Spinal cord (tissue), 10 donors: ENCODE results near the gene SRRD. TPM values are rescaled to one million over a fixed set of nuclear protein-coding genes. Genes with fewer than 3 reads are reported as not detected.
"Not testable (repeated sequence)": the region's sequence is repeated elsewhere in the genome, so short reads cannot be mapped to it uniquely, and the experiment has no call there.

Experiments
- DNase-seq, 6 donors: peaks; one replicate each; pipeline versions ENCODE4 v3.0.0 to v3.0.0-alpha.2; 2013 to 2015; ENCODE audit warnings: low spot score in 6 of 6, low read depth in 4 of 6
- H3K27ac ChIP-seq: one replicate; pipeline ENCODE4 v1.5.1; 2013; ENCODE audit warnings: low read depth, low read length, control low read depth
- H3K27me3 ChIP-seq: one replicate; pipeline ENCODE4 v1.6.1; 2013; ENCODE audit warnings: low read length; ENCODE audit not compliant: control insufficient read depth, insufficient read depth
- H3K36me3 ChIP-seq: one replicate; pipeline ENCODE4 v1.6.1; 2013; ENCODE audit warnings: low read length; ENCODE audit not compliant: control insufficient read depth, insufficient read depth
- H3K4me1 ChIP-seq: one replicate; pipeline ENCODE4 v1.6.1; 2013; ENCODE audit warnings: low read length; ENCODE audit not compliant: control insufficient read depth, insufficient read depth
- H3K4me3 ChIP-seq: one replicate; pipeline ENCODE4 v1.5.1; 2013; ENCODE audit warnings: low read depth, low read length, control low read depth
- H3K9me3 ChIP-seq: one replicate; pipeline ENCODE4 v1.6.1; 2013; ENCODE audit warnings: low read length; ENCODE audit not compliant: control insufficient read depth, insufficient read depth
- WGBS: methylation state at CpG from one replicate; pipeline ENCODE4 v1.1.5; 2013; ENCODE audit warnings: missing lambda C conversion rate; ENCODE audit not compliant: insufficient coverage; 5-methylcytosine and 5-hydroxymethylcytosine counted together
- polyA plus RNA-seq, 2 donors: library from polyadenylated mRNA; unstranded; fragments of 120-200 nt; gene quantifications; one replicate each; pipeline ENCODE4 v1.2.1, GENCODE V29; 2013; ENCODE audit not compliant: insufficient read length in 2 of 2
- total RNA-seq, 2 donors: library from RNA; depleted of rRNA in 1 of 2; stranded (reverse); fragments of 120-200 nt in 1 of 2; fragments of >200 nt in 1 of 2; gene quantifications; one replicate each; pipeline versions ENCODE4 v1.2.3 to v1.2.4, GENCODE V29; 2013 to 2014
- donor health status: healthy.

SRRD gene
- total and polyA plus RNA-seq, 4 donors = 16.6 to 32.1 (median 27.3) TPM

DNA sequence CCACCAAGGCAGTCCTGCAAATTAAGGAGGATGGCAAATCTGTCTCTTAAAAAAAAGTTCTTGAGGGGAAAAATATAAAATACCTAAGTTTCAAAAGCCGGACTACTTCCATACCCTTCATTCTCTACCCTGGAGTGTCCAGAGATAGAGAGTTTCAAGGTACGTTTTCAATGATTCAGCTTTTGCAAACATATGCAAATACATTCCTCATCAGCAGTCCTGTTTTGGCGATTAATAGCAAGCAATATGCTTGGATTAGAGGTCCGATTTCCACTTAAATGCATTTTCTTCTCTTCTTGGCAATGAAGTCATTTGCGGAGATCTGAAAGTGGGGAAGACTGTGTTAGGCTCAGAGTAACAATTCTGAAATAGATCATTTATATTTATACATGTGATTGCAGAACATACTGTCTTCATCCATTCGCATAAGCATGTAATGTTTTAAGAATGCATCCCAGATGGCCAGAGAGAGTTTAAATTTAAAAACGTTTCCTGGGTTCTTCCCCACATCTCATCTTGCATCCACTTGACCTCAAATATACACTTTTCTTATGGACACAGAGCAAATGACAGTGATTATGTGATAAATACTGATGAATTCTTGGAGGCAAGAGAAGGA is 42.4 kb downstream of the SRRD start:
- peak in 1 of 6 donors; percentile 41 for DNase-seq
- Histone ChIP-seq H3K36me3 (peaks cover 15% of the 10 kb centered on the region), H3K27me3 (no peaks in the 10 kb centered on the region), H3K9me3 (no peaks in the 10 kb centered on the region), H3K27ac (no peak overlapping the region), H3K4me1 (no peaks in the 10 kb centered on the region), H3K4me3 (no peak overlapping the region)
- no CpG with 5 or more reads among the region's 7 CpGs for WGBS

DNA sequence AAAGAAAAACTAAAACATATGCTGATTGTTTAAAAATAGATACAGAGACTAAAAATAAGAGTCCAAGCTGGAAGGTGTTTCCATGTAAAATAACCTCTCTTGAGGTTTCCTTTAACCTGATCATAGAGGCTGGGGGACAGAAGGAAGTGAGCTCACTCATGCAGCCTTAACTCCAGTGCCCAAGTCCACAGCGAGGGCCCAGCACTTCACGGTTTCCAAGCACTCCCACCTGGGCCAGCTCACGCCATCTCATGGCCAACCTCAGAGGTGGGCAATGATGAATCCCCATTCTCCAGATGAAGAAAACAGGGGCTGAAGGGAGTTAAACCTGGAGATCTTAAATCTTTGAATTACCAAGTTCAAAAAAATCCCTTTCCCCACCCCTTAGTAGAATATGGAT is 43.5 kb downstream of the SRRD start:
- Histone ChIP-seq H3K36me3 (peaks cover 21% of the 10 kb centered on the region), H3K4me3 (no peak overlapping the region), H3K9me3 (no peaks in the 10 kb centered on the region), H3K27me3 (no peaks in the 10 kb centered on the region), H3K4me1 (no peaks in the 10 kb centered on the region), H3K27ac (no peak overlapping the region)
- DNase-seq = no peak
- WGBS = no CpG with 5 or more reads among the region's 3 CpGs

DNA sequence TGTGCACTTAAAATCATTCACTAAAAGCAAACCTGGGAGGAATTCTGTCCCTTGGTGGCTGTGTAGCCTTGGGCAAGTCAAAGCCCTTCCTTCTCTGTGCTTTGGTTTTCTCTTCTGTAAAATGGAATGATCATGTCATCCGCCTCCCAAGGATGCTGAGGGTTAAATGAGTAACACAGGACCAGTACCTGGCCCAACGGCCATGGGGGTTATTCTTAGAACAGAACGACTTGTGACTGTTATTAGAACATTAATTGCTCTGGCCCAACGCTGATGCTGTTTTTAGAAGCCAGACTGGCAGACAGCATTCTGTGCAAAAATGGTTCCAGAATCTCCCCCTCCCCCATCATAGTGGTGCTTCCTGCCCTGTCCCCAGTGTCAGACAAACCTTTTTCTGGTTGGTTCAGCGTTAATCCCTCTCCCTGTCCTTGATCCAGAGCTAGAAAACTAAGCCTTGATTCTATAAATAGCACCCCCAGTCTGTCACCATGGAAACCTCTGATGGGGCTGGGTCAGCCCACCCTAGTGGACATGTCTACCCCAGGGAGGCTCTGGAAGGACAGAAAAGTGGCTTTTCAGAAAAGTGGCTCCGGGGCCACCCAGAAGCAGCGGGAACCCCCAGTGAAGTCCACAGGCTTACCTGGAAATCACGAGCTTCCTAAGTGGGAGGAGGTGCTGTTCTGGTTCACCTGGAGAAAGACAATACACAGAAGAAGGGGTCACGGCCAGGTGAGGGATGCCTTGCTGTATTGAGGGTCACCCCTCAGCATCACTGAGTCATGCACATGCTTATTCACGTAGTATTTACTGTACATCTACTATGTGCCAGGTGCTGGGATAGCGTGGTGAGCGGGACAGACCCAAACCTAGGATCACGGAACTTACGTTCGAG is 44.1 kb downstream of the SRRD start:
- H3K9me3 ChIP-seq = no peaks in the 10 kb centered on the region
- 81% methylated on average over 11 of the region's 15 CpGs for WGBS
- peaks cover 23% of the 10 kb centered on the region for H3K36me3 ChIP-seq
- no peak overlapping the region for H3K4me3 ChIP-seq
- H3K4me1 ChIP-seq = no peaks in the 10 kb centered on the region
- no peak for DNase-seq
- no peak overlapping the region for H3K27ac ChIP-seq
- H3K27me3 ChIP-seq = no peaks in the 10 kb centered on the region

DNA sequence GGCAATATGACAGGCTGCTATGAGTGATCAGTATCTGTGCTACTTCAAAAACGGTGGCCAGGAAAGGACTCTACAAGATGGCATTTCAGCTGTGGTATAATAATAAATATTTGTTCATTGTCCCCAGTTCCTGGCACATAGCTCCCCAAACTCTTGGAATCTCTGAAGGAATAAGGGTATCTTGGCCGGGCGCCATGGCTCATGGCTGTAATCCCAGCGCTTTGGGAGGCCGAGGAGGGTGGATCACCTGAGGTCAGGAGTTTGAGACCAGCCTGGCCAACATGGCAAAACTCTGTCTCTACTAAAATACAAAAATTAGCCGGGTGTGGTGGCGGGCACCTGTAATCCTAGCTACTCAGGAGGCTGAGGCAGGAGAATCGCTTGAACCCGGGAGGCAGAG is 44.8 kb downstream of the SRRD start:
- 70% methylated on average over 5 of the region's 9 CpGs for whole genome bisulfite sequencing
- peaks cover 23% of the 10 kb centered on the region for H3K36me3 ChIP-seq
- H3K4me3 ChIP-seq, H3K27me3 ChIP-seq, H3K4me1 ChIP-seq, DNase-seq, H3K9me3 ChIP-seq, H3K27ac ChIP-seq: not testable (repeated sequence)

DNA sequence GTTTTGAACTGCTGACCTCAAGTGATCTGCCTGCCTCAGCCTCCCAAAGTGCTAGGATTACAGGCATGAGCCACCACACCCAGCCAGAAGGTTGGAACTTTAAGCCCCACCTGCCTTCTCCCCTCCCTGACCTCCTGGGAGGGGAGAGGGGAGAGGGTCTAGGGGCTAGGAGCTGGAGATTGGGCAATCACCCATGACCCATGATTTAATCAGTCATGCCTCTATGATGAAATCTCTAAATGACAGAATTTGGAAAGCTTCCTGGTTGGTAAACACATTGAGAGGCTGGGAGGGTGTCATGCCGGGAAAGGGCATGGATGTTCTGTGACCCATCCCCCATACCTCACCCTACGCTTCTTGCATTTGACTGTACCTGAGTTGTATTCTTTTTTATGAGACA is 45.7 kb downstream of the SRRD start:
- H3K4me3 ChIP-seq = no peak overlapping the region
- WGBS = no CpG with 5 or more reads among the region's 2 CpGs
- peaks cover 24% of the 10 kb centered on the region for H3K36me3 ChIP-seq
- H3K9me3 ChIP-seq = no peaks in the 10 kb centered on the region
- no peaks in the 10 kb centered on the region for H3K4me1 ChIP-seq
- no peak overlapping the region for H3K27ac ChIP-seq
- DNase-seq = no peak
- H3K27me3 ChIP-seq = no peaks in the 10 kb centered on the region

DNA sequence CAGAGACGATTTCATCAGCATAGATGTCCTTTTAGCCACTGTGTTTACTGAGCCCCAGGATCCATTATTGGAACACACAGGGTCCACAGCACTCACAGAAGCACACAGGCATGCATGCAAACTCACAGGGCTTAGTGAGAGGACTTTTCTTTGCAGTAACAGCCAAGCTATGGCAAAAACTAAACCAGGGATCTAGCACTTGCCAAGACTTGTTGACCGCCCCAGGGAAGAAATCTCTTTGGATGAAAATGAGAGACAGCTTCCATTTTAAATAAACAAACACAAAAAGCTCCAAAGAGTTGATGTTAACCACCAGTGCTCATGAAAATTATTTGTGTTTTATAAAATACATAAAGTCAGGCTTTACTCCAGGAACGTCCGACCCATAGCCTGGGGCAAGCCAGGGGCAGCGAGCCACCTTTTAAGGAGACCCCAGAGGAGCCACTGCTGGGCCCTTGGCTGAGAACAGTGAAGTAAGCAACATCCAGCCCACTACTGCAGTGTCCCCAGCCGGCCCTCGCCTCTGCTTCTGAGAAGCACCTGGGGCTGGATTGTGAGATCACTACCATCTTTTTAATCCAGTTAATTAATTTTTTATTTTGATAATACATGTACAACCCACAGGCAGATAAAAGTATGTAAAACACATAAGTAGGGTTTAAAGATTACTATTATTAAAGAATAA is 50.6 kb downstream of the SRRD start:
- no peak for DNase-seq
- no peak overlapping the region for H3K27ac ChIP-seq
- no peaks in the 10 kb centered on the region for H3K4me1 ChIP-seq
- no peak overlapping the region for H3K4me3 ChIP-seq
- no peaks in the 10 kb centered on the region for H3K27me3 ChIP-seq
- 85% methylated on average over 4 of the region's 7 CpGs for WGBS
- peaks cover 27% of the 10 kb centered on the region for H3K36me3 ChIP-seq
- H3K9me3 ChIP-seq = no peaks in the 10 kb centered on the region

DNA sequence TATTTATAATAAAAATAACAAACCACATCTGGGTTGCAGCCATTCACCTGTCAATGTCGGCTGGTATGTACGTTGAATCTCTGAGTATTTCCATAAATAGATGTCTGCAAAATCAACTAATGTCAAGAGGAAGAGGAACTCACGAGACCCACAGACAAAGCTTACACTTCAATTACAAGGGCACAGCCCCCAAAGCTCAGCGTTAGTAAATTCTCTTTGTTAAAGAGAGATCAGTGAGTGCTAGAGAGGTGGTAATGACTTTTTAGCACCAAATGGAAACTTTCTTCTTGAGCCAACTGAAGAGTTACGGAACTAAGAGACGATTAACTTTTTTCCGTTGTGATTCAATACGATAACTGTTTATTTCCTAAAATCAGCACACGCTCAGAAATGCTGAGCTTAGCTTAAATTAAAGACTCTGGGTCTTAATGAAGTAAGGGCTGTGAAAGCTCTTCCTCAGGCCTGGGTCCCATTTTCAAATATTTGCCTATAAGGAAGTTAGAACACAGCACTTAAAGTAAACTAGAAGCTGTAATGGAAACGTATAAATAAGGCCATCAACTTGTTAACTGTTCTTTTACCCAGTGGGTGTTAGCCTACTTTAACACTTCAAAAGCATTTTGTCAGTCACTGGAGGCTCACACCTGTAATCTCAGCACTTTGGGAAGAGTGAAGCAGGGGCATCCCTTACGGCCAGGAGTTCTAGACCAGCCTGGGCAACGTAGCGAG is 51.4 kb downstream of the SRRD start:
- H3K27ac ChIP-seq = no peak overlapping the region
- H3K4me1 ChIP-seq = no peaks in the 10 kb centered on the region
- DNase-seq = no peak
- H3K27me3 ChIP-seq = no peaks in the 10 kb centered on the region
- WGBS = no CpG with 5 or more reads among the region's 13 CpGs
- no peak overlapping the region for H3K4me3 ChIP-seq
- H3K9me3 ChIP-seq = no peaks in the 10 kb centered on the region
- H3K36me3 ChIP-seq = peaks cover 26% of the 10 kb centered on the region

DNA sequence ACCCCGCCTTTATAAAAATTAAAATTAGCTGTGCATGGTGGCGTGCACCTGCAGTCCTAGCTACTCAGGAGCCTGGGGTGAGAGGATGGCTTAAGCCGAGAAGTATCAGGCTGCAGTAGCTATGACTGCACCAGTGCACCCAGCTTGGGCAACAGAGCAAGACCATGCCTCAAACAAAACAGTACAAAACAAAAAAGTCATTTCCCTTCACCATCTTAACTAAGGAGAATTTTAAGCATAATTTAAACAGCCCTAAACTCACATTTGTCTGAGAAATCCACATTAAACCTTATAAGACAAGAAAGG is 51.9 kb downstream of the SRRD start:
- H3K36me3 ChIP-seq = peaks cover 30% of the 10 kb centered on the region
- H3K4me3 ChIP-seq = no peak overlapping the region
- WGBS = 85% methylated on average over 2 of the region's 3 CpGs
- DNase-seq = no peak
- no peaks in the 10 kb centered on the region for H3K4me1 ChIP-seq
- H3K27me3 ChIP-seq = no peaks in the 10 kb centered on the region
- H3K9me3 ChIP-seq = no peaks in the 10 kb centered on the region
- H3K27ac ChIP-seq = no peak overlapping the region

DNA sequence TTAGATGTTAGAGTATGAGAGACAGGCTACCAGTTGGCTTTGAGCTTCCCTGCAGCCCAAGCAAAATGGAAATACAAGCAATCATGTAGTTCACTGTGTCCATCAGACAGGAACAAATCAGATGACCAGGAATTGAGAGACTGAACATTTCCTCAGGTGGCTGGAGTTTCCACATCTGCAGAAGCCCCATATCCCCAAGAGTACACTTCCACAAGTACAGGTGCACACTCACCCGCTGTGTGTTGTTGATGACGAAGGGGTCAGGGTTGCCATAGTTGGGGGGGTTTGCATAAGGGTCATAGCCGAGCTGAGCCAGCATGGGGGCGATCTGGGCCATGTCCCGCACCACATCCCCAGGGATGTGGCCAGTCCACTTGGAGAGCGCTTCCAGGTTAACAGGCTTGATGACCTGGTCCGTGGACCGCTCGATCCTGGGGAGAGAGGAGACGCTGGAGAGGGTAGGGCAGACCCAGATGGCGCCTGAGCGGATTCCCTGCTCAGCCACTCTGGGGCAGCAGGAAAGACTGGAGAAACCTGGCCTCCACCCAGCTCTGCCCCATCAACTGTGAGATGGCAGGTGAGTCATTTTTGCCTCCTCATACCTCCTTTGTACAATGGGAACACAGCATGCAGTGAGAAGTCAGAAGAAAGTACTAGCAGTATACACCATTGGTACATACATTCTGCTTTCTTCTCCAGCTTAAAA is 52.5 kb downstream of the SRRD start:
- Histone ChIP-seq H3K27ac (no peak overlapping the region), H3K9me3 (no peaks in the 10 kb centered on the region), H3K4me3 (no peak overlapping the region), H3K36me3 (peaks cover 33% of the 10 kb centered on the region), H3K4me1 (no peaks in the 10 kb centered on the region), H3K27me3 (no peaks in the 10 kb centered on the region)
- 89% methylated on average over 7 of the region's 12 CpGs for WGBS
- no peak for DNase-seq
